PC-3 (cell line): ENCODE measurements around the gene LBX1. TPM values are rescaled to one million over a fixed set of nuclear protein-coding genes. Genes with fewer than 3 reads are reported as not detected.

Experiments
- ATAC-seq: fragments of 200-7000 bp; cut with Tn5 transposase; 2 replicates; pipeline ENCODE4 v1.9.1; 2020; ENCODE audit warnings: mild to moderate bottlenecking, moderate library complexity
- BruUV-seq: library from RNA; stranded (reverse); fragments of 400-500 nt; replicated peaks from 2 replicates; lab custom pipeline; 2021; lab: Mats Ljungman, UMichigan
- CTCF ChIA-PET: fragments of 300-600 bp; sonication (Branson Sonifier 250); formaldehyde crosslinking; loops from one replicate; lab custom pipeline; 2022; ENCODE audit warnings: antibody characterized with exemption; lab: Charles Lee
- POLR2A ChIA-PET: fragments of 300-600 bp; sonication (Branson Sonifier 250); formaldehyde crosslinking; loops from one replicate; lab custom pipeline; 2022; ENCODE audit warnings: antibody characterized with exemption; ENCODE audit not compliant: unreplicated experiment; lab: Charles Lee
- DNase-seq: peaks from one replicate; pipeline ENCODE4 v3.0.0-alpha.2; 2015
- H2AFZ ChIP-seq: fragments of 300-600 bp; sonication (generic); 2 replicates; pipeline ENCODE4 v1.6.0; 2016; ENCODE audit warnings: antibody characterized with exemption, low read length
- H3F3A ChIP-seq: fragments of 300-600 bp; sonication (generic); one replicate; pipeline ENCODE4 v1.6.0; 2017; ENCODE audit warnings: antibody characterized with exemption, low read length, control low read depth, mild to moderate bottlenecking; ENCODE audit not compliant: unreplicated experiment
- H3K27ac ChIP-seq: fragments of 300-600 bp; sonication (generic); 2 replicates; pipeline ENCODE4 v1.5.1; 2016; ENCODE audit warnings: mild to moderate bottlenecking, low read length
- H3K27me3 ChIP-seq: fragments of 300-600 bp; sonication (generic); 2 replicates; pipeline ENCODE4 v1.6.1; 2016; ENCODE audit warnings: low read length, mixed read lengths
- H3K36me3 ChIP-seq: fragments of 300-600 bp; sonication (generic); 2 replicates; pipeline ENCODE4 v1.6.1; 2016; ENCODE audit warnings: low read depth, mixed run types, low read length, mixed read lengths
- H3K4me1 ChIP-seq: fragments of 300-600 bp; sonication (generic); 2 replicates; pipeline ENCODE4 v1.5.1; 2016; ENCODE audit warnings: low read length; ENCODE audit not compliant: insufficient read depth
- H3K4me2 ChIP-seq: fragments of 300-600 bp; sonication (generic); 2 replicates; pipeline ENCODE4 v1.6.0; 2016; ENCODE audit warnings: low read length
- H3K4me3 ChIP-seq: fragments of 300-600 bp; sonication (generic); 2 replicates; pipeline ENCODE4 v1.5.1; 2016; ENCODE audit warnings: mild to moderate bottlenecking, low read length, mixed read lengths
- H3K79me2 ChIP-seq: fragments of 300-600 bp; sonication (generic); 2 replicates; pipeline ENCODE4 v1.6.1; 2017; ENCODE audit warnings: low read length, mixed read lengths
- H3K9ac ChIP-seq: fragments of 300-600 bp; sonication (generic); 2 replicates; pipeline ENCODE4 v1.6.0; 2016; ENCODE audit warnings: mild to moderate bottlenecking, low read length
- H3K9me2 ChIP-seq: fragments of 300-600 bp; sonication (generic); replicated peaks from 2 replicates; pipeline ENCODE4 v1.6.1; 2016; ENCODE audit warnings: mixed run types, low read length, mixed read lengths
- H3K9me3 ChIP-seq: fragments of 300-600 bp; sonication (generic); 2 replicates; pipeline ENCODE4 v1.6.1; 2016; ENCODE audit warnings: low read length, mixed read lengths
- H4K20me1 ChIP-seq: fragments of 300-600 bp; sonication (generic); 2 replicates; pipeline ENCODE4 v1.6.1; 2016; ENCODE audit warnings: low read length, mixed read lengths
- CTCF ChIP-seq: fragments of 300-600 bp; sonication (generic); conservative IDR thresholded peaks from 2 replicates; pipeline ENCODE4 v1.5.1; 2017; ENCODE audit warnings: antibody characterized with exemption, low read depth, mild to moderate bottlenecking, low read length
- EZH2 ChIP-seq: fragments of 300-600 bp; sonication (generic); IDR thresholded peaks from one replicate; pipeline ENCODE4 v1.6.1; 2017; ENCODE audit warnings: antibody characterized with exemption, mild to moderate bottlenecking, low read length; ENCODE audit not compliant: unreplicated experiment
- EZH2phosphoT487 ChIP-seq: fragments of 300-600 bp; sonication (generic); IDR thresholded peaks from 2 replicates; pipeline ENCODE4 v1.6.1; 2018; ENCODE audit warnings: mild to moderate bottlenecking, antibody characterized with exemption, low read length, borderline replicate concordance
- intact Hi-C: fragments of 100-400 bp; cut with micrococcal nuclease; formaldehyde crosslinking; loops from 2 replicates; pipeline ENCODE4 v1.9.0; 2023
- total RNA-seq: library from RNA; depleted of rRNA; stranded (reverse); fragments of >200 nt; gene quantifications from 2 replicates; pipeline ENCODE4 v1.2.3, GENCODE V29; 2014

The LBX1 gene
- total RNA-seq, 1 experiment from 2014 or later = not detected

- no peak overlapping the region for H2AFZ ChIP-seq
- H4K20me1 ChIP-seq = no peaks in the 10 kb centered on the region
- no peaks in the 10 kb centered on the region for H3K9me3 ChIP-seq
- intact Hi-C loops = no loop called here
- no peaks in the 10 kb centered on the region for H3F3A ChIP-seq
- ChIA-PET POLR2A (no interaction called here), CTCF (no interaction called here)
- no TSS peak for BruUV-seq
- DNase-seq (no peak), ATAC-seq (no peak)
- H3K4me3 ChIP-seq = no peak overlapping the region
- no peaks in the 10 kb centered on the region for H3K79me2 ChIP-seq
- peaks cover 5% of the 10 kb centered on the region for H3K4me1 ChIP-seq
- TF ChIP-seq EZH2 = no peak
- no peak for TF ChIP-seq EZH2phosphoT487
- no peak for TF ChIP-seq CTCF
- H3K4me2 ChIP-seq = no peak overlapping the region
- no peak overlapping the region for H3K9ac ChIP-seq
- H3K27me3 ChIP-seq = peaks cover 100% of the 10 kb centered on the region
- no peaks in the 10 kb centered on the region for H3K9me2 ChIP-seq
- no peaks in the 10 kb centered on the region for H3K36me3 ChIP-seq
- H3K27ac ChIP-seq = no peak overlapping the region
Measured at GRCh38 chr10:101219946-101220451, 9.3 kb downstream of the LBX1 start.

- Histone ChIP-seq H3K36me3 (no peaks in the 10 kb centered on the region), H3K9me2 (no peaks in the 10 kb centered on the region), H3K9ac (no peak overlapping the region), H3K4me2 (no peak overlapping the region), H3K79me2 (no peaks in the 10 kb centered on the region), H2AFZ (no peak overlapping the region), H4K20me1 (no peaks in the 10 kb centered on the region), H3K27ac (no peak overlapping the region), H3K4me3 (no peak overlapping the region), H3K27me3 (peaks cover 96% of the 10 kb centered on the region), H3K4me1 (peaks cover 6% of the 10 kb centered on the region), H3F3A (no peaks in the 10 kb centered on the region), H3K9me3 (no peaks in the 10 kb centered on the region)
- intact Hi-C loops = no loop called here
- no peak for ATAC-seq
- ChIA-PET POLR2A (no interaction called here), CTCF (no interaction called here)
- TF ChIP-seq EZH2phosphoT487 (0 out of 2 replicates have a peak, but pooled peaks have one; percentile 22), CTCF (no peak), EZH2 (no peak)
- peak; percentile 38 for DNase-seq
- BruUV-seq = no TSS peak
Measured at GRCh38 chr10:101219139-101219945, 9.9 kb downstream of the LBX1 start.
